ENCODE results near the gene CACNA1B.

DNA sequence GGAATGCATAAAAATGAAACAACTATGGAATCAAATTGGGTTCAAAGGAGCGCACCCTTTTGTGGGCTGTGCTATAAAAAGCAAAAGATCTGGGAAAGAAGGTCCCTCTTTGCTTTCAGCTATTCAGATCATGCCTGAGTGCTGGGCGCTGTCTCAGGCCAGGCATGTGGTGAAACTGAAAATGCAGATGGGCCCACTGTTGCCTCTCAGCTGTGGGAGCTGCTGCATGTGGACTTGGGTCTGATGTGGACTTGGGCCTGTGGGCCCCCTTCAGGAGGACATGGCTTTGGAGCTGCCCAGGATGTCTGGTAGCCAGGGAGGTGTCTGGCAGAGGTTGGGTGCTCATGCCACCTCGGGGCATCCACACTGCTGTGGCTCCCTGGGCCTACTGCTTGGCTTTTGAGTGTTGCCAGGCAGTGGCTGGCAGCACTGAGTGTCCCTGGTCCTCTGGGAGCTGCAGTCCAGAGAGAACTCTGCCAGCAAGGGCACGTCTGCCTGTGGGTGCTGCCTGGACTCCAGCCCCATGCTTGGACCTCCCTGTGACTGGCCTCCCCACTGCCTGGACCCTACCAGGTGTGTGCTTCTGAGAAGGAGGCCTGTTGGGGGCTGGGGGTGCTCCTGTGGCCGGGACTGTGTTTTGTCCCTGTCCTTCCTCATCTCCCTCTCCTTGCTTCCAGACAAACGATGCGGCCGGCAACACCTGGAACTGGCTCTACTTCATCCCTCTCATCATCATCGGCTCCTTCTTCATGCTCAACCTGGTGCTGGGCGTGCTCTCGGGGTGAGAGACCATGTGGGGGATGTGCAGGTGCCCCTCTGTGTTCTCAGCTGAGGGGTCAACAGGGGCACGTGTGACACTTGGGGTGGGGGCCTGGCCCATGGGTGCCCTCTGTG is 74.3 kb downstream of the CACNA1B start:
- TF ChIP-seq MXI1 (IDR thresholded peaks at IDR 0.05; ENCODE audit: borderline replicate concordance, low read depth, low read length): no peak
- TF ChIP-seq, protein P1, sequence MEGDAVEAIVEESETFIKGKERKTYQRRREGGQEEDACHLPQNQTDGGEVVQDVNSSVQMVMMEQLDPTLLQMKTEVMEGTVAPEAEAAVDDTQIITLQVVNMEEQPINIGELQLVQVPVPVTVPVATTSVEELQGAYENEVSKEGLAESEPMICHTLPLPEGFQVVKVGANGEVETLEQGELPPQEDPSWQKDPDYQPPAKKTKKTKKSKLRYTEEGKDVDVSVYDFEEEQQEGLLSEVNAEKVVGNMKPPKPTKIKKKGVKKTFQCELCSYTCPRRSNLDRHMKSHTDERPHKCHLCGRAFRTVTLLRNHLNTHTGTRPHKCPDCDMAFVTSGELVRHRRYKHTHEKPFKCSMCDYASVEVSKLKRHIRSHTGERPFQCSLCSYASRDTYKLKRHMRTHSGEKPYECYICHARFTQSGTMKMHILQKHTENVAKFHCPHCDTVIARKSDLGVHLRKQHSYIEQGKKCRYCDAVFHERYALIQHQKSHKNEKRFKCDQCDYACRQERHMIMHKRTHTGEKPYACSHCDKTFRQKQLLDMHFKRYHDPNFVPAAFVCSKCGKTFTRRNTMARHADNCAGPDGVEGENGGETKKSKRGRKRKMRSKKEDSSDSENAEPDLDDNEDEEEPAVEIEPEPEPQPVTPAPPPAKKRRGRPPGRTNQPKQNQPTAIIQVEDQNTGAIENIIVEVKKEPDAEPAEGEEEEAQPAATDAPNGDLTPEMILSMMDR (conservative IDR thresholded peaks at IDR 0.05; ENCODE audit: low read depth, low read length): no peak
- no peak for TF ChIP-seq MAZ (IDR thresholded peaks at IDR 0.05; ENCODE audit: borderline replicate concordance, low read depth, low read length)
- no peak for TF ChIP-seq RAD21 (IDR thresholded peaks at IDR 0.05; ENCODE audit: low read length)

Measured in IMR-90 (cell line).